ENCODE results near the gene TAF4. TPM values are rescaled to one million over a fixed set of nuclear protein-coding genes. Genes with fewer than 3 reads are reported as not detected.
A peak's percentile ranks its signal among the peaks of the same experiment; 100 is the strongest.
"Not testable (repeated sequence)": the region's sequence is repeated elsewhere in the genome, so short reads cannot be mapped to it uniquely, and the experiment has no call there.

TAF4 gene
- total RNA-seq, 1 donor from 2014 or later, result 28.1 TPM

GRCh38 chr20:62056377-62056776 lies 9.3 kb downstream of the TAF4 start:
- Mint-ChIP-seq H3K4me1 (peaks cover 5% of the 10 kb centered on the region), H3K36me3 (peaks cover 9% of the 10 kb centered on the region), H3K9me3 (no peaks in the 10 kb centered on the region), H3K27me3 (ENCODE audit: low read depth) (no peaks in the 10 kb centered on the region), H3K27ac (peak overlapping the region; percentile 41), H3K4me3 (no peak overlapping the region)
- TF ChIP-seq, protein P1, sequence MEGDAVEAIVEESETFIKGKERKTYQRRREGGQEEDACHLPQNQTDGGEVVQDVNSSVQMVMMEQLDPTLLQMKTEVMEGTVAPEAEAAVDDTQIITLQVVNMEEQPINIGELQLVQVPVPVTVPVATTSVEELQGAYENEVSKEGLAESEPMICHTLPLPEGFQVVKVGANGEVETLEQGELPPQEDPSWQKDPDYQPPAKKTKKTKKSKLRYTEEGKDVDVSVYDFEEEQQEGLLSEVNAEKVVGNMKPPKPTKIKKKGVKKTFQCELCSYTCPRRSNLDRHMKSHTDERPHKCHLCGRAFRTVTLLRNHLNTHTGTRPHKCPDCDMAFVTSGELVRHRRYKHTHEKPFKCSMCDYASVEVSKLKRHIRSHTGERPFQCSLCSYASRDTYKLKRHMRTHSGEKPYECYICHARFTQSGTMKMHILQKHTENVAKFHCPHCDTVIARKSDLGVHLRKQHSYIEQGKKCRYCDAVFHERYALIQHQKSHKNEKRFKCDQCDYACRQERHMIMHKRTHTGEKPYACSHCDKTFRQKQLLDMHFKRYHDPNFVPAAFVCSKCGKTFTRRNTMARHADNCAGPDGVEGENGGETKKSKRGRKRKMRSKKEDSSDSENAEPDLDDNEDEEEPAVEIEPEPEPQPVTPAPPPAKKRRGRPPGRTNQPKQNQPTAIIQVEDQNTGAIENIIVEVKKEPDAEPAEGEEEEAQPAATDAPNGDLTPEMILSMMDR (IDR thresholded peaks at IDR 0.05; ENCODE audit: unreplicated experiment), result no peak
- no peak for DNase-seq (ENCODE audit: low spot score in 2 of 2, unreplicated experiment in 2 of 2)

- not testable (repeated sequence) for H3K27me3 Mint-ChIP-seq (ENCODE audit: low read depth); DNase-seq (ENCODE audit: low spot score in 2 of 2, unreplicated experiment in 2 of 2); H3K4me3 Mint-ChIP-seq; H3K36me3 Mint-ChIP-seq; H3K27ac Mint-ChIP-seq; H3K9me3 Mint-ChIP-seq; H3K4me1 Mint-ChIP-seq
Observed at GRCh38 chr20:62055862-62056115, 9.9 kb downstream of the TAF4 start.

- H3K4me1 Mint-ChIP-seq, result peaks cover 14% of the 10 kb centered on the region
- no peak overlapping the region for H3K4me3 Mint-ChIP-seq
- no peak overlapping the region for H3K27ac Mint-ChIP-seq
- no peaks in the 10 kb centered on the region for H3K9me3 Mint-ChIP-seq
- no peak for DNase-seq (ENCODE audit: low spot score in 2 of 2, unreplicated experiment in 2 of 2)
- no peaks in the 10 kb centered on the region for H3K27me3 Mint-ChIP-seq (ENCODE audit: low read depth)
- TF ChIP-seq, protein P1 (IDR thresholded peaks at IDR 0.05; ENCODE audit: unreplicated experiment), result no peak
- peaks cover 9% of the 10 kb centered on the region for H3K36me3 Mint-ChIP-seq
Observed at GRCh38 chr20:62055106-62055861, 10.4 kb downstream of the TAF4 start.

GRCh38 chr20:62054451-62054953 lies 11.2 kb downstream of the TAF4 start:
- Mint-ChIP-seq H3K36me3 (peaks cover 9% of the 10 kb centered on the region), H3K4me1 (peaks cover 17% of the 10 kb centered on the region), H3K4me3 (no peak overlapping the region), H3K9me3 (no peaks in the 10 kb centered on the region), H3K27me3 (ENCODE audit: low read depth) (no peaks in the 10 kb centered on the region), H3K27ac (no peak overlapping the region)
- TF ChIP-seq, protein P1 (IDR thresholded peaks at IDR 0.05; ENCODE audit: unreplicated experiment), result no peak
- no peak for DNase-seq (ENCODE audit: low spot score in 2 of 2, unreplicated experiment in 2 of 2)

DNA sequence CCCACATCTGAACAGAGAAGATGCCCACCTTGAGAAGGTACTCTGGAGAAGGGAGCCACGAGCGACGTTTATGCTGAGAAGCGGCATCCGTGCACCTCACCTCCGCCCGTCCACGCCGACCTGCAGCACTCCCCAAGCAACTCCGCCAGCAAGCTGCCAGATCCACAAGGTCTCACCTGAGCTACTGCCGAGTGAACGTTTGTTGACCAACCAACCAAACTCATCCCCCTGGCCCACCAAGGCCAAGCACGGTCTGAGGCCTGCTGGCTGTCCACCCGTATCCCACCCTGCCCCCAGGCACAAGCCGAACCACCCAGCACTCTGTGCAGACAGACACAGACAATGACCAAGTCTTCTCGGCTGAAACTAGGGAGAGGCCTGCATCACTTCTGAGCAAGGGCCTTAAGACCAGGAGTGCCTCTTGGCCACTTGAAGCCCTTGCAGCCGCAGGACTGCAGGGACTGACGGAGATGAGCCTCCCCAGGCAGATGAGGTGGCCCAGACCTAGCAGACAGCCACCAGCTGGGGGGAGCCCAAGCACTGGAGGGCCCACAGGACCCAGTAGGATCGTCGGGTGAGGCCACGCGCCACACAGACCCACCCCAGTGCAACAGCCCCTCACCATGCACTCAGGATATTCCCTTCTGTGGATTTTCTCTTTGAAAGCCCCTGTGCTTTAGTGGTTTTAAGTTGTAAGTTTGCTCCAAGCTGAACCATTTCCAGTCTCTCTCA lies 12.1 kb downstream of the TAF4 start:
- Mint-ChIP-seq H3K36me3 (peaks cover 9% of the 10 kb centered on the region), H3K4me3 (no peak overlapping the region), H3K27me3 (ENCODE audit: low read depth) (no peaks in the 10 kb centered on the region), H3K4me1 (peaks cover 17% of the 10 kb centered on the region), H3K9me3 (no peaks in the 10 kb centered on the region), H3K27ac (no peak overlapping the region)
- TF ChIP-seq, protein P1 (IDR thresholded peaks at IDR 0.05; ENCODE audit: unreplicated experiment), result no peak
- no peak for DNase-seq (ENCODE audit: low spot score in 2 of 2, unreplicated experiment in 2 of 2)

- Mint-ChIP-seq H3K4me3 (no peak overlapping the region), H3K9me3 (no peaks in the 10 kb centered on the region)
- TF ChIP-seq, protein P1 (IDR thresholded peaks at IDR 0.05; ENCODE audit: unreplicated experiment), result no peak
Observed at GRCh38 chr20:62052842-62053464, 12.7 kb downstream of the TAF4 start.

More at GRCh38 chr20:62052842-62053464, 12.7 kb downstream of the TAF4 start:
- no peak overlapping the region for H3K27ac Mint-ChIP-seq
- DNase-seq (ENCODE audit: low spot score in 2 of 2, unreplicated experiment in 2 of 2), result no peak
- no peaks in the 10 kb centered on the region for H3K27me3 Mint-ChIP-seq (ENCODE audit: low read depth)
- peaks cover 9% of the 10 kb centered on the region for H3K36me3 Mint-ChIP-seq
- peaks cover 17% of the 10 kb centered on the region for H3K4me1 Mint-ChIP-seq
